Measurements from ENCODE around the gene PRPF40A.

The PRPF40A gene

GRCh38 chr2:152623076-152623740 is 94.1 kb downstream of the PRPF40A start:
- H3K9ac ChIP-seq (ENCODE audit: low read length): no peak overlapping the region

DNA sequence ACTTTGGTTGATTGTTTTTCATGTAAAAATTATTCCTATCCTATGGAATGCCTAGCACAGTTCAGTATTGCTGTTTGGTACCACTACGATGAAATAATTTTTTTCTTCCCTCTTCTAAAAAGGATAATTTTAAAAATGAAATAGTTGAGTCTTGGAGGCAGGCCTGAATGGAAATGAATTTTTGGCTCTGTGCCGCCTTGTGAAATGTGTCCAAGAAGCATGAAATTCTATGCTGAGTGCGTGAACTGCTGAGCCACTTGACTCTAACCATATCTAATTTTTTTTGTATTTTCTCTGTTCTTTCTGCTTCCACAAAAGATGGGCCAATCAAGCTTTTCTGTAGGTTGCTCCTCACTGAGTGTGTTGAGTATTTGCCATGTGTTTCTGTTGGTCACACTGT is 95.0 kb downstream of the PRPF40A start:
- Histone ChIP-seq H3K27me3 (ENCODE audit: insufficient read depth, low read length) (no peaks in the 10 kb centered on the region), H3K79me2 (ENCODE audit: insufficient read depth, low read length) (no peaks in the 10 kb centered on the region), H3K9ac (ENCODE audit: low read length) (no peak overlapping the region), H4K20me1 (ENCODE audit: insufficient read depth, low read length) (no peaks in the 10 kb centered on the region), H3K9me3 (ENCODE audit: low read length) (no peaks in the 10 kb centered on the region), H3K9me2 (ENCODE audit: low read depth, low read length) (no peaks in the 10 kb centered on the region), H3K27ac (ENCODE audit: low read depth, low read length, poor library complexity, severe bottlenecking) (no peak overlapping the region), H3F3A (ENCODE audit: insufficient read depth, low read length) (no peaks in the 10 kb centered on the region), H3K36me3 (ENCODE audit: insufficient read depth, low read length) (no peaks in the 10 kb centered on the region), H3K4me3 (ENCODE audit: low read depth, low read length, poor library complexity, severe bottlenecking) (no peak overlapping the region), H3K4me2 (ENCODE audit: low read length) (no peak overlapping the region), H3K4me1 (ENCODE audit: insufficient read depth, low read length, severe bottlenecking) (no peaks in the 10 kb centered on the region), H2AFZ (ENCODE audit: low read length) (no peak overlapping the region)
- TF ChIP-seq EZH2 (IDR thresholded peaks at IDR 0.05; ENCODE audit: borderline replicate concordance, low read length): no peak
- no peak for TF ChIP-seq CTCF (IDR thresholded peaks at IDR 0.05; ENCODE audit: low read length)

More at GRCh38 chr2:152623076-152623740, 94.1 kb downstream of the PRPF40A start:
- TF ChIP-seq EZH2 (IDR thresholded peaks at IDR 0.05; ENCODE audit: borderline replicate concordance, low read length): no peak
- no peak for TF ChIP-seq CTCF (IDR thresholded peaks at IDR 0.05; ENCODE audit: low read length)
- Histone ChIP-seq H3F3A (ENCODE audit: insufficient read depth, low read length) (no peaks in the 10 kb centered on the region), H3K27ac (ENCODE audit: low read depth, low read length, poor library complexity, severe bottlenecking) (no peak overlapping the region), H3K4me1 (ENCODE audit: insufficient read depth, low read length, severe bottlenecking) (no peaks in the 10 kb centered on the region), H2AFZ (ENCODE audit: low read length) (no peak overlapping the region), H3K79me2 (ENCODE audit: insufficient read depth, low read length) (no peaks in the 10 kb centered on the region), H4K20me1 (ENCODE audit: insufficient read depth, low read length) (no peaks in the 10 kb centered on the region), H3K9me3 (ENCODE audit: low read length) (no peaks in the 10 kb centered on the region), H3K9me2 (ENCODE audit: low read depth, low read length) (no peaks in the 10 kb centered on the region), H3K36me3 (ENCODE audit: insufficient read depth, low read length) (no peaks in the 10 kb centered on the region), H3K4me3 (ENCODE audit: low read depth, low read length, poor library complexity, severe bottlenecking) (no peak overlapping the region), H3K27me3 (ENCODE audit: insufficient read depth, low read length) (no peaks in the 10 kb centered on the region), H3K4me2 (ENCODE audit: low read length) (no peak overlapping the region)

GRCh38 chr2:152620985-152621384 is 96.3 kb downstream of the PRPF40A start:
- Histone ChIP-seq H3K4me2 (ENCODE audit: low read length) (no peak overlapping the region), H3K36me3 (ENCODE audit: insufficient read depth, low read length) (no peaks in the 10 kb centered on the region), H3K9ac (ENCODE audit: low read length) (no peak overlapping the region), H3K27me3 (ENCODE audit: insufficient read depth, low read length) (no peaks in the 10 kb centered on the region), H3K9me2 (ENCODE audit: low read depth, low read length) (no peaks in the 10 kb centered on the region), H3K9me3 (ENCODE audit: low read length) (no peaks in the 10 kb centered on the region), H3F3A (ENCODE audit: insufficient read depth, low read length) (no peaks in the 10 kb centered on the region), H3K27ac (ENCODE audit: low read depth, low read length, poor library complexity, severe bottlenecking) (no peak overlapping the region), H3K4me3 (ENCODE audit: low read depth, low read length, poor library complexity, severe bottlenecking) (no peak overlapping the region), H3K4me1 (ENCODE audit: insufficient read depth, low read length, severe bottlenecking) (no peaks in the 10 kb centered on the region), H4K20me1 (ENCODE audit: insufficient read depth, low read length) (no peaks in the 10 kb centered on the region), H2AFZ (ENCODE audit: low read length) (no peak overlapping the region), H3K79me2 (ENCODE audit: insufficient read depth, low read length) (no peaks in the 10 kb centered on the region)
- no peak for TF ChIP-seq CTCF (IDR thresholded peaks at IDR 0.05; ENCODE audit: low read length)
- TF ChIP-seq EZH2 (IDR thresholded peaks at IDR 0.05; ENCODE audit: borderline replicate concordance, low read length): no peak
